Measurements from ENCODE around the gene CEP95. TPM values are rescaled to one million over a fixed set of nuclear protein-coding genes. Genes with fewer than 3 reads are reported as not detected.
"Not testable (repeated sequence)": the region's sequence is repeated elsewhere in the genome, so short reads cannot be mapped to it uniquely, and the experiment has no call there.

The CEP95 gene
- total RNA-seq, 3 donors from 2014 or later, result 37.1 to 50.8 (median 43.3) TPM

DNA sequence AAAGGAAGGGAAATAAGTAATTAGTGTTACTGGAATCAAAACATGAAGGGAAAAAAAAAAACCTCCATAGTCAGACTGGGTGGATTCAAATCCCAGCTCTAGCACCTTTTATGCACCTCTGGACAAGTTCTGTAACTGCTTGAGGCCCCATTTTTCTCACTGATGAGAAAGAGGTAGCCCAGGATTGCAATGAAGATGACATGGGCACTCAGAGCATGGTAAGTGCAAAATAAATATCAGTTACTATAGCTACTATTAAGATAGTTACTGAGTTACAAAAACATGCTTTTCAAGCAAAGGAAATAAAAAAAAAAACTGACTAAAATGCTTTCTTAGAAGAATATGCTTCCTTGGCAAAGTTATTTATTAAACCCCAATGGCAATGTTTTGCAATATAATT is 58.8 kb downstream of the CEP95 start:
- DNase-seq (no peak), ATAC-seq (no peak)
- no peak overlapping the region for H3K4me3 ChIP-seq
- H3K36me3 ChIP-seq (ENCODE audit: low read depth), result no peaks in the 10 kb centered on the region
- no peaks in the 10 kb centered on the region for H3K4me1 ChIP-seq (ENCODE audit: low read depth)
- H3K9me3 ChIP-seq, result no peaks in the 10 kb centered on the region
- intact Hi-C loops (cut with DNase I, micrococcal nuclease), result no loop called here
- TF ChIP-seq, protein P1, sequence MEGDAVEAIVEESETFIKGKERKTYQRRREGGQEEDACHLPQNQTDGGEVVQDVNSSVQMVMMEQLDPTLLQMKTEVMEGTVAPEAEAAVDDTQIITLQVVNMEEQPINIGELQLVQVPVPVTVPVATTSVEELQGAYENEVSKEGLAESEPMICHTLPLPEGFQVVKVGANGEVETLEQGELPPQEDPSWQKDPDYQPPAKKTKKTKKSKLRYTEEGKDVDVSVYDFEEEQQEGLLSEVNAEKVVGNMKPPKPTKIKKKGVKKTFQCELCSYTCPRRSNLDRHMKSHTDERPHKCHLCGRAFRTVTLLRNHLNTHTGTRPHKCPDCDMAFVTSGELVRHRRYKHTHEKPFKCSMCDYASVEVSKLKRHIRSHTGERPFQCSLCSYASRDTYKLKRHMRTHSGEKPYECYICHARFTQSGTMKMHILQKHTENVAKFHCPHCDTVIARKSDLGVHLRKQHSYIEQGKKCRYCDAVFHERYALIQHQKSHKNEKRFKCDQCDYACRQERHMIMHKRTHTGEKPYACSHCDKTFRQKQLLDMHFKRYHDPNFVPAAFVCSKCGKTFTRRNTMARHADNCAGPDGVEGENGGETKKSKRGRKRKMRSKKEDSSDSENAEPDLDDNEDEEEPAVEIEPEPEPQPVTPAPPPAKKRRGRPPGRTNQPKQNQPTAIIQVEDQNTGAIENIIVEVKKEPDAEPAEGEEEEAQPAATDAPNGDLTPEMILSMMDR (IDR thresholded peaks at IDR 0.05), result no peak

DNA sequence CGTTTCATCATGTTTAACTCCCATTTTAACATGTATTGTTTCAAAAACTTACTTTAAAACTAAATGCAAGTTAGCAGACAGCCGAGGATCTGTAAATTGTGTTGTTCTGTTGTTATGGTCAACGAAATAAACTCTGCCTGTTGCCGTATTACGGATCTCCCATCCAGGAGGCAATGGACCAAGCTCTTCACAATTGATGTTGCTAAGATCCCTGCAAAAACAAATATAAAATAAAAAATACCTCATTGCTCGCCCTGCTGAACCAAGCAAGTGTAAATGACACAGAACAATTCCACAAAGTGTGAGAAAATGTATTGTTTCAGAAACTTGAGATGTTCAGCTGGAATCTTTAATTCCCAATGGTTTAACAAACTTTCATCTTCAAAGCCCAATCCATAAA is 65.0 kb downstream of the CEP95 start:
- no peak for ATAC-seq
- Histone ChIP-seq H3K36me3 (ENCODE audit: low read depth) (no peaks in the 10 kb centered on the region), H3K4me3 (no peak overlapping the region), H3K4me1 (ENCODE audit: low read depth) (no peaks in the 10 kb centered on the region), H3K9me3 (no peaks in the 10 kb centered on the region)
- TF ChIP-seq, protein P1 (IDR thresholded peaks at IDR 0.05), result no peak
- no peak for DNase-seq
- intact Hi-C loops (cut with DNase I, micrococcal nuclease), result no loop called here

DNA sequence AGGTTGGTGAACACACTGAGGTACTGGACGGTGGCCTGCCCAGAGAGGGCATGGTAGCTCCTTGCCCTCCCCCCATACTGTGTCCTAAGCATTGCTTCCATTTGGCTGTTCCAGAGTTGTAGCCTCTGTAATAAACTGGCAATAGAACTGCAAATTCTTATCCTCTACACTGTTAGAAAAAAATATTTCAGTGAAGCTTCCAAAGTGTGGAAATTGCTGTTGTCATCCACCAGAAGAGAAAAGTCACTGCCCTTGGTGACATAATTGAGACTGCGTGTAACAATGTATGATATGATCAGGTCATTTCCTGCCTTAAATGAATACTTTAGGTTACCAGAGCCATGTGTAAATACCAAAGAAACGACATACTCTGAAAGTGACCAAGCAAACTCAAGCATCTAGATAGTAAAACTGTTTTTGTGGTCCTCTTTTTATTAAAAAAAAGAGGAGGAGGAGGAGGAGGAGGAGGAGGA is 65.9 kb downstream of the CEP95 start:
- Histone ChIP-seq H3K9me3 (no peaks in the 10 kb centered on the region), H3K4me1 (ENCODE audit: low read depth) (no peaks in the 10 kb centered on the region), H3K36me3 (ENCODE audit: low read depth) (no peaks in the 10 kb centered on the region), H3K4me3 (no peak overlapping the region)
- DNase-seq (no peak), ATAC-seq (no peak)
- intact Hi-C loops (cut with DNase I, micrococcal nuclease), result no loop called here
- TF ChIP-seq, protein P1 (IDR thresholded peaks at IDR 0.05), result no peak

DNA sequence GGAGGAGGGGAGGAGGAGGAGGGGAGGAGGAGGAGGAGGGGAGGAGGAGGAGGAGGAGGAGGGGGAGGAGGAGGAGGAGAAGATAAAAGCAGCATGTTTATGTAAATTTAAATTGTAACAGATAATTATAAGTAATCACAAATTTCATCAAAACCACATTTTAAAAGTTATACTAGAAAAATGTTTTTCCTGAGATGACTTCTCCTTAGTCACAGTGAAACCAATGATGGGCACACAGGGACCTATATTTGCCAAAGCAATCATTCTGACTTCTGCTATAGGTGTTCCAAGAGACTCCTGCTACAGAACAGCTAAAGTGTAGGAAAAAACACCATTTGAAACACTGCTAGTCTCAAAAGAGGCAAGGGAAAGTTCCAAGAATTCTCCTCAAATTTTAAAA is 66.4 kb downstream of the CEP95 start:
- Histone ChIP-seq H3K4me1 (ENCODE audit: low read depth) (no peaks in the 10 kb centered on the region), H3K36me3 (ENCODE audit: low read depth) (no peaks in the 10 kb centered on the region), H3K4me3 (no peak overlapping the region), H3K9me3 (no peaks in the 10 kb centered on the region)
- DNase-seq, result no peak
- intact Hi-C loops (cut with DNase I, micrococcal nuclease), result no loop called here
- no peak for ATAC-seq
- TF ChIP-seq, protein P1 (IDR thresholded peaks at IDR 0.05), result no peak

DNA sequence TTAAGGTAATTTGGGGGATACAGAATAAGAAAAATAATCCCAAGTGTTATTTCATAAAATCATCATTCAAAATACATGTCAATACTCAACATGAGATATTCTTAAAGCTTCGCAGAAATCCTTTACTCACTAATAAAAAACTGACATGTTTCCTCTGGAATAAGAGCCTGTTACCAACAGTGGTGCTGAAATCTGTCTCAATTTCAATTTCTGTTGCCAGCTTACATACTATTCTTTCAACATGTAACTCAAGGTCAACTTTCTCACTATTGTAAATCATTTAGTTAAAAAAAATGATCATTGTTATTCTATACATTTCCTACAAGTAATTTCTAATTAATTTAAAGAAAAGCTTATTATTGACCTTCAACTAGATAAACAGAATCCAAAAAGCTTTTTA is 67.9 kb downstream of the CEP95 start:
- intact Hi-C loops (cut with DNase I, micrococcal nuclease), result no loop called here
- no peak for DNase-seq
- TF ChIP-seq, protein P1 (IDR thresholded peaks at IDR 0.05), result no peak
- ATAC-seq, result no peak
- no peaks in the 10 kb centered on the region for H3K4me1 ChIP-seq (ENCODE audit: low read depth)
- H3K9me3 ChIP-seq, result no peaks in the 10 kb centered on the region
- H3K4me3 ChIP-seq, result no peak overlapping the region
- no peaks in the 10 kb centered on the region for H3K36me3 ChIP-seq (ENCODE audit: low read depth)

DNA sequence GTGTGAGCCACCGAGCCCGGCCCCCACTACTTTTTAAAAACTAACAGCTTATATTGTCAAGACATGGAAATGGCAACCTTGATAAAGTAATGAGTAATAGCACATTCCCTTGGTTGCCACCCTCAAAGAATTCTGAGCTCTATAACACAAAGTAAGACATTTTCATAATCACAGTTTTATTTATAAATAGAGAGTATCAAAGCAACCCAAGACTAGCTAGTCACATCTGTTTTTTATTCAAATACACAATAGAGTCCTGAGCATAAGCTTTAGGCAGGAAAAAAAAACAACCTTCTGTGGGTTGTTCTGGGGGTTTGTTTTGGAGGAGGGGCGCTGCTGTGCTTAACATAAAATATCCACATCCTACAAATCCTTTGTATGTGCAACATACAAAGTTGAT is 68.7 kb downstream of the CEP95 start:
- intact Hi-C loops (cut with DNase I, micrococcal nuclease), result no loop called here
- Histone ChIP-seq H3K9me3 (no peaks in the 10 kb centered on the region), H3K4me1 (ENCODE audit: low read depth) (no peaks in the 10 kb centered on the region), H3K36me3 (ENCODE audit: low read depth) (no peaks in the 10 kb centered on the region), H3K4me3 (no peak overlapping the region)
- no peak for ATAC-seq
- TF ChIP-seq, protein P1 (IDR thresholded peaks at IDR 0.05), result no peak
- no peak for DNase-seq

DNA sequence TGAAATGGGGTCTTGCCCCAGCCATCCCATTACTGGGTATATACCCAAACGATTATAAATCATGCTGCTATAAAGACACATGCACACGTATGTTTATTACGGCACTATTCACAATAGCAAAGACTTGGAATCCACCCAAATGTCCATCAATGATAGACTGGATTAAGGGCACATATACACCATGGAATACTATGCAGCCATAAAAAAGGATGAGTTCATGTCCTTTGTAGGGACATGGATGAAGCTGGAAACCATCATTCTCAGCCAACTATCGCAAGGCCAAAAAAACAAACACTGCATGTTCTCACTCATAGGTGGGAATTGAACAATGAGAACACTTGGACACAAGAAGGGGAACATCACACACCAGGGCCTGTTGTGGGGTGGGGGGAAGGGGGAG is 70.2 kb downstream of the CEP95 start:
- DNase-seq; H3K9me3 ChIP-seq; H3K4me1 ChIP-seq (ENCODE audit: low read depth); H3K4me3 ChIP-seq; H3K36me3 ChIP-seq (ENCODE audit: low read depth); ATAC-seq; intact Hi-C loops (cut with DNase I, micrococcal nuclease): not testable (repeated sequence)
